IMR-90 (cell line): ENCODE data around the gene OR10H5. TPM values are rescaled to one million over a fixed set of nuclear protein-coding genes. Genes with fewer than 3 reads are reported as not detected.

Experiments used
- ATAC-seq: fragments of 200-7000 bp; cut with Tn5 transposase; 2 replicates; pipeline ENCODE4 v1.9.1; 2020; ENCODE audit warnings: low read depth, mild to moderate bottlenecking, moderate library complexity
- BruUV-seq: library from RNA; stranded (reverse); fragments of 400-500 nt; replicated peaks from 2 replicates; lab custom pipeline; 2021; lab: Mats Ljungman, UMichigan
- CTCF ChIA-PET: fragments of 300-600 bp; formaldehyde crosslinking; extraction: SDS; loops from one replicate; lab custom pipeline; 2021; ENCODE audit warnings: antibody characterized with exemption; lab: Yijun Ruan, JAX
- POLR2A ChIA-PET: fragments of 300-600 bp; sonication (Branson Sonifier 250); formaldehyde crosslinking; loops from one replicate; lab custom pipeline; 2022; ENCODE audit warnings: antibody characterized with exemption; ENCODE audit not compliant: unreplicated experiment; lab: Charles Lee
- DNase-seq: peaks from one replicate; pipeline ENCODE4 v3.0.0; 2013
- H2AFZ ChIP-seq: replicated peaks from 2 replicates; pipeline ENCODE3; 2013; ENCODE audit warnings: low read length, mild to moderate bottlenecking; ENCODE audit not compliant: poor library complexity
- H2AK5ac ChIP-seq: 2 replicates; pipeline ENCODE4 v1.6.1; 2013; ENCODE audit warnings: low read depth, low read length, inconsistent platforms
- H2AK9ac ChIP-seq: replicated peaks from 2 replicates; pipeline ENCODE3; 2013; ENCODE audit warnings: mild to moderate bottlenecking, low read depth, low read length, moderate library complexity; ENCODE audit not compliant: poor library complexity
- H2BK120ac ChIP-seq: 2 replicates; pipeline ENCODE4 v1.6.1; 2013; ENCODE audit warnings: low read depth, low read length, inconsistent platforms
- H2BK15ac ChIP-seq: 3 replicates; pipeline ENCODE4 v1.6.1; 2013; ENCODE audit warnings: low read depth, low read length, inconsistent platforms
- H2BK20ac ChIP-seq: 2 replicates; pipeline ENCODE4 v1.6.1; 2013; ENCODE audit warnings: low read depth, mild to moderate bottlenecking, inconsistent platforms, low read length, moderate library complexity
- H2BK5ac ChIP-seq: 2 replicates; pipeline ENCODE4 v1.6.1; 2013; ENCODE audit warnings: mild to moderate bottlenecking, low read depth, low read length, inconsistent platforms; ENCODE audit not compliant: poor library complexity, severe bottlenecking
- H3K14ac ChIP-seq: replicated peaks from 2 replicates; pipeline ENCODE4 v1.6.1; 2013; ENCODE audit warnings: low read depth, low read length, inconsistent platforms
- H3K18ac ChIP-seq: 2 replicates; pipeline ENCODE4 v1.6.1; 2013; ENCODE audit warnings: low read depth, low read length, control low read depth
- H3K23ac ChIP-seq: 2 replicates; pipeline ENCODE4 v1.6.1; 2013; ENCODE audit warnings: low read depth, low read length, inconsistent platforms
- H3K27ac ChIP-seq: 2 replicates; pipeline ENCODE4 v1.5.1; 2013; ENCODE audit warnings: mild to moderate bottlenecking, control low read depth, low read length; ENCODE audit not compliant: insufficient read depth
- H3K27me3 ChIP-seq: 2 replicates; pipeline ENCODE4 v1.6.1; 2013; ENCODE audit warnings: low read length; ENCODE audit not compliant: control insufficient read depth, insufficient read depth
- H3K36me3 ChIP-seq: 2 replicates; pipeline ENCODE4 v1.6.1; 2013; ENCODE audit warnings: low read length, mixed read lengths; ENCODE audit not compliant: control insufficient read depth, insufficient read depth
- H3K4ac ChIP-seq: 2 replicates; pipeline ENCODE4 v1.6.1; 2013; ENCODE audit warnings: low read depth, low read length, inconsistent platforms
- H3K4me1 ChIP-seq: 2 replicates; pipeline ENCODE4 v1.6.1; 2013; ENCODE audit warnings: low read length, mixed read lengths; ENCODE audit not compliant: control insufficient read depth, insufficient read depth
- H3K4me2 ChIP-seq: 2 replicates; pipeline ENCODE4 v1.6.1; 2013; ENCODE audit warnings: low read depth, mild to moderate bottlenecking, control low read depth, low read length, moderate library complexity
- H3K4me3 ChIP-seq: 2 replicates; pipeline ENCODE4 v1.5.1; 2013; ENCODE audit warnings: low read depth, mild to moderate bottlenecking, control low read depth, low read length, moderate library complexity; ENCODE audit not compliant: insufficient read depth
- H3K56ac ChIP-seq: 2 replicates; pipeline ENCODE4 v1.6.1; 2013; ENCODE audit warnings: low read length, inconsistent platforms; ENCODE audit not compliant: insufficient read depth; ENCODE audit errors: extremely low read depth
- H3K79me1 ChIP-seq, 2 experiments: 2 replicates each; pipeline ENCODE4 v1.6.1; 2013; ENCODE audit warnings: low read length in 2 of 2, inconsistent platforms in 1 of 2, low read depth in 1 of 2
- H3K9ac ChIP-seq: 2 replicates; pipeline ENCODE4 v1.6.1; 2013; ENCODE audit warnings: low read depth, low read length, control low read depth
- H3K9me1 ChIP-seq: 2 replicates; pipeline ENCODE4 v1.6.1; 2013; ENCODE audit warnings: low read length, inconsistent platforms; ENCODE audit not compliant: insufficient read depth
- H3K9me3 ChIP-seq: 2 replicates; pipeline ENCODE4 v1.6.1; 2013; ENCODE audit warnings: low read length; ENCODE audit not compliant: control insufficient read depth, insufficient read depth
- H4K20me1 ChIP-seq: 2 replicates; pipeline ENCODE4 v1.6.1; 2013; ENCODE audit warnings: low read length, inconsistent platforms; ENCODE audit not compliant: insufficient read depth
- H4K5ac ChIP-seq: 2 replicates; pipeline ENCODE4 v1.6.1; 2013; ENCODE audit warnings: mild to moderate bottlenecking, low read depth, low read length, control low read depth
- H4K8ac ChIP-seq, 2 experiments: 2 replicates each; pipeline ENCODE4 v1.6.1; 2013; ENCODE audit warnings: low read depth in 2 of 2, low read length in 2 of 2, control low read depth in 1 of 2, inconsistent platforms in 1 of 2
- H4K91ac ChIP-seq: 2 replicates; pipeline ENCODE4 v1.6.1; 2013; ENCODE audit warnings: low read depth, low read length, inconsistent platforms; ENCODE audit not compliant: insufficient read depth
- BHLHE40 ChIP-seq: fragments of 150-350 bp; IDR thresholded peaks from 2 replicates; pipeline ENCODE4 v1.6.1; 2016; ENCODE audit warnings: mild to moderate bottlenecking, low read depth, low read length
- CEBPB ChIP-seq: IDR thresholded peaks from 2 replicates; pipeline ENCODE4 v1.6.1; 2012; ENCODE audit warnings: low read depth, low read length, improper control_type of control experiment
- CHD1 ChIP-seq: IDR thresholded peaks from 2 replicates; pipeline ENCODE4 v1.6.1; 2012; ENCODE audit warnings: low read depth, low read length, improper control_type of control experiment
- CTCF ChIP-seq: conservative IDR thresholded peaks from 2 replicates; pipeline ENCODE4 v1.5.1; 2012; ENCODE audit warnings: mild to moderate bottlenecking, low read depth, low read length, improper control_type of control experiment
- FOS ChIP-seq: fragments of 150-350 bp; IDR thresholded peaks from 2 replicates; pipeline ENCODE4 v1.6.1; 2016; ENCODE audit warnings: low read depth, low read length
- MAFK ChIP-seq: IDR thresholded peaks from 2 replicates; pipeline ENCODE4 v1.6.1; 2012; ENCODE audit warnings: low read depth, low read length, improper control_type of control experiment
- MAZ ChIP-seq: IDR thresholded peaks from 2 replicates; pipeline ENCODE4 v1.6.1; 2012; ENCODE audit warnings: low read depth, mild to moderate bottlenecking, low read length, improper control_type of control experiment, moderate library complexity, borderline replicate concordance
- MXI1 ChIP-seq: IDR thresholded peaks from 2 replicates; pipeline ENCODE4 v1.6.1; 2012; ENCODE audit warnings: low read depth, mild to moderate bottlenecking, low read length, moderate library complexity, borderline replicate concordance
- NFE2L2 ChIP-seq: fragments of 150-350 bp; IDR thresholded peaks from 2 replicates; pipeline ENCODE4 v1.6.1; 2016; ENCODE audit warnings: low read depth, mild to moderate bottlenecking, low read length
- POLR2A ChIP-seq: IDR thresholded peaks from 2 replicates; pipeline ENCODE4 v1.6.1; 2012; ENCODE audit warnings: mild to moderate bottlenecking, low read depth, low read length
- RAD21 ChIP-seq: IDR thresholded peaks from 2 replicates; pipeline ENCODE4 v1.6.1; 2012; ENCODE audit warnings: low read length, improper control_type of control experiment
- RCOR1 ChIP-seq: IDR thresholded peaks from 2 replicates; pipeline ENCODE4 v1.6.1; 2012; ENCODE audit warnings: mild to moderate bottlenecking, low read length, improper control_type of control experiment; ENCODE audit not compliant: insufficient replicate concordance
- RFX5 ChIP-seq: IDR thresholded peaks from 2 replicates; pipeline ENCODE4 v1.8.0; 2012; ENCODE audit warnings: low read depth, mild to moderate bottlenecking, low read length, moderate library complexity
- SMC3 ChIP-seq: fragments of 150-350 bp; IDR thresholded peaks from 2 replicates; pipeline ENCODE4 v1.6.1; 2016; ENCODE audit warnings: low read depth, mild to moderate bottlenecking, antibody characterized with exemption, low read length, moderate library complexity
- USF2 ChIP-seq: fragments of 150-350 bp; IDR thresholded peaks from 2 replicates; pipeline ENCODE4 v1.6.1; 2017; ENCODE audit warnings: mild to moderate bottlenecking, antibody characterized with exemption, low read length, low read depth
- WGBS, 2 experiments: methylation state at CpG; one replicate each; pipeline versions ENCODE4 v1.1.5 to v1.1.7; 2013; ENCODE audit warnings: missing lambda C conversion rate in 2 of 2; ENCODE audit not compliant: insufficient read length in 1 of 2; ENCODE audit errors: extremely low coverage in 2 of 2; 5-methylcytosine and 5-hydroxymethylcytosine counted together
- dilution Hi-C: fragments of 300-500 bp; cut with HindIII; formaldehyde crosslinking; loops from one replicate; pipeline ENCODE4 v1.14.3; 2018; ENCODE audit warnings: low sequenced_read_pairs; ENCODE audit not compliant: unreplicated experiment
- in situ Hi-C: fragments of 300-500 bp; cut with MboI; formaldehyde crosslinking; loops from 3 replicates; pipeline ENCODE4 v1.14.3; 2019; ENCODE audit warnings: low sequenced_read_pairs, inconsistent platforms, mixed read lengths
- intact Hi-C: fragments of 100-400 bp; cut with micrococcal nuclease; formaldehyde crosslinking; loops from 2 replicates; pipeline ENCODE4 v1.10.0; 2022
- polyA plus RNA-seq, 3 experiments: library from polyadenylated mRNA; depleted of rRNA; stranded (reverse); fragments of >200 nt; gene quantifications; 2 replicates each; pipeline ENCODE4 v1.2.3, GENCODE V29; 2012; ENCODE audit warnings: low replicate concordance in 1 of 3
- total RNA-seq: library from RNA; depleted of rRNA; stranded (reverse); fragments of >200 nt; gene quantifications from 2 replicates; pipeline ENCODE4 v1.2.3, GENCODE V29; 2012
- TF ChIP-seq, protein P1 (sequence below): fragments of 150-350 bp; IDR thresholded peaks from 2 replicates; pipeline ENCODE4 v1.6.1; 2016; ENCODE audit warnings: low read depth, mild to moderate bottlenecking, low read length, moderate library complexity, borderline replicate concordance

The OR10H5 gene
- total and polyA plus RNA-seq, 2 of the 4 experiments (the other 2 are of a cell fraction), result not detected

GRCh38 chr19:15846923-15847322 is 59.5 kb downstream of the OR10H5 start:
- Histone ChIP-seq H3K79me1 (no peaks in the 10 kb centered on the region), H3K56ac (no peak overlapping the region), H3K9me1 (no peaks in the 10 kb centered on the region), H3K27ac (no peak overlapping the region), H4K91ac (no peak overlapping the region), H3K23ac (no peak overlapping the region), H2AFZ (no peak overlapping the region), H3K18ac (no peak overlapping the region), H3K14ac (no peak overlapping the region), H4K8ac (no peak overlapping the region), H3K4ac (no peak overlapping the region), H2BK15ac (no peak overlapping the region), H3K4me3 (no peak overlapping the region), H3K4me2 (no peak overlapping the region), H2BK5ac (no peak overlapping the region), H2BK120ac (no peak overlapping the region), H4K20me1 (no peaks in the 10 kb centered on the region), H3K9me3 (0 out of 2 replicates have a peak, but pooled peaks cover 3% of the 10 kb centered on the region), H2AK9ac (no peak overlapping the region), H4K5ac (no peak overlapping the region), H3K36me3 (no peaks in the 10 kb centered on the region), H3K4me1 (no peaks in the 10 kb centered on the region), H2BK20ac (no peak overlapping the region), H3K9ac (no peak overlapping the region), H2AK5ac (no peak overlapping the region), H3K27me3 (no peaks in the 10 kb centered on the region)
- 71% methylated on average over 2 of the region's 6 CpGs; no CpG with 5 or more reads in 1 of the 2 experiments for WGBS, 2 experiments
- POLR2A ChIA-PET, result no interaction called here
- intact Hi-C loops, result no loop called here
- no peak for TF ChIP-seq NFE2L2
- TF ChIP-seq RCOR1, result no peak
- no peak for TF ChIP-seq POLR2A
- TF ChIP-seq BHLHE40, result no peak
- TF ChIP-seq CEBPB, result no peak
- no peak for TF ChIP-seq MXI1
- TF ChIP-seq CHD1, result no peak
- no peak for TF ChIP-seq RAD21
- TF ChIP-seq RFX5, result no peak
- TF ChIP-seq, protein P1, sequence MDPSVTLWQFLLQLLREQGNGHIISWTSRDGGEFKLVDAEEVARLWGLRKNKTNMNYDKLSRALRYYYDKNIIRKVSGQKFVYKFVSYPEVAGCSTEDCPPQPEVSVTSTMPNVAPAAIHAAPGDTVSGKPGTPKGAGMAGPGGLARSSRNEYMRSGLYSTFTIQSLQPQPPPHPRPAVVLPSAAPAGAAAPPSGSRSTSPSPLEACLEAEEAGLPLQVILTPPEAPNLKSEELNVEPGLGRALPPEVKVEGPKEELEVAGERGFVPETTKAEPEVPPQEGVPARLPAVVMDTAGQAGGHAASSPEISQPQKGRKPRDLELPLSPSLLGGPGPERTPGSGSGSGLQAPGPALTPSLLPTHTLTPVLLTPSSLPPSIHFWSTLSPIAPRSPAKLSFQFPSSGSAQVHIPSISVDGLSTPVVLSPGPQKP, result no peak
- no peak for TF ChIP-seq USF2
- no peak for TF ChIP-seq FOS
- TF ChIP-seq MAFK, result no peak
- TF ChIP-seq SMC3, result no peak
- TF ChIP-seq CTCF, result no peak
- no peak for TF ChIP-seq MAZ
- dilution Hi-C loops, result no loop called here
- BruUV-seq, result no TSS peak
- DNase-seq (no peak), ATAC-seq (no peak)
- in situ Hi-C loops, result loop anchor here (25.0 kb wide), 1 partner anchor 340 kb away; the partner anchor contains the start of genes AP1M1 and FAM32A
- CTCF ChIA-PET, result no interaction called here
